Peyer's patch (tissue), 4 donors: Measurements from ENCODE around the gene MRAP. TPM values are rescaled to one million over a fixed set of nuclear protein-coding genes. Genes with fewer than 3 reads are reported as not detected.

Experiments used
- DNase-seq, 3 donors: peaks; one replicate each; pipeline ENCODE4 v3.0.0-alpha.2; 2017 to 2019
- H3K27ac ChIP-seq, 4 donors: fragments of 200-600 bp; sonication (generic); one replicate each; pipeline ENCODE4 v1.5.1; 2016 to 2019
- H3K27me3 ChIP-seq, 2 donors: fragments of 200-600 bp; sonication (generic); one replicate each; pipeline ENCODE4 v1.5.1; 2019
- H3K36me3 ChIP-seq, 3 donors: fragments of 200-600 bp; sonication (generic); one replicate each; pipeline ENCODE4 v1.5.1; 2016 to 2019
- H3K4me1 ChIP-seq, 4 donors: fragments of 200-600 bp; sonication (generic); one replicate each; pipeline ENCODE4 v1.5.1; 2016 to 2019
- H3K4me3 ChIP-seq, 4 donors: fragments of 200-600 bp; sonication (generic); 1 replicate in 3 of 4; 2 replicates in 1 of 4; pipeline ENCODE4 v1.5.1; 2016 to 2019; ENCODE audit warnings: mild to moderate bottlenecking in 1 of 4
- H3K9me3 ChIP-seq, 4 donors: fragments of 200-600 bp; sonication (generic); one replicate each; pipeline ENCODE4 v1.5.1; 2016 to 2019; ENCODE audit warnings: mild to moderate bottlenecking in 1 of 4
- CTCF ChIP-seq, 6 experiments: fragments of 450-650 bp in 4 of 6; fragments of 200-600 bp in 2 of 6; sonication (generic) in 1 of 6; IDR thresholded peaks; one replicate each; pipeline ENCODE4 v1.5.1; 2017 to 2019; ENCODE audit warnings: antibody characterized with exemption in 6 of 6, mild to moderate bottlenecking in 3 of 6, moderate library complexity in 1 of 6
- POLR2A ChIP-seq, 2 donors: fragments of 450-650 bp; IDR thresholded peaks; one replicate each; pipeline ENCODE4 v1.5.1; 2017; ENCODE audit warnings: antibody characterized with exemption in 2 of 2, mild to moderate bottlenecking in 2 of 2, moderate library complexity in 2 of 2
- total RNA-seq, 4 donors: library from RNA; depleted of rRNA; stranded (reverse); fragments of >200 nt; gene quantifications; one replicate each; pipeline ENCODE4 v1.1.0, GENCODE V29; 2016

Gene MRAP
- total RNA-seq, 4 donors from 2014 or later: not detected

- Histone ChIP-seq H3K4me3 (no peak overlapping the region), H3K27me3 (no peaks in the 10 kb centered on the region), H3K27ac (no peak overlapping the region), H3K4me1 (no peaks in the 10 kb centered on the region), H3K9me3 (no peaks in the 10 kb centered on the region), H3K36me3 (peaks cover 0 to 6% (median 0%) of the 10 kb centered on the region in 3 donors)
- no peak for DNase-seq
- TF ChIP-seq POLR2A (IDR thresholded peaks at IDR 0.05): no peak
- TF ChIP-seq CTCF (IDR thresholded peaks at IDR 0.05): no peak
Observed at GRCh38 chr21:32270748-32271147, 27.9 kb upstream of the MRAP start.

DNA sequence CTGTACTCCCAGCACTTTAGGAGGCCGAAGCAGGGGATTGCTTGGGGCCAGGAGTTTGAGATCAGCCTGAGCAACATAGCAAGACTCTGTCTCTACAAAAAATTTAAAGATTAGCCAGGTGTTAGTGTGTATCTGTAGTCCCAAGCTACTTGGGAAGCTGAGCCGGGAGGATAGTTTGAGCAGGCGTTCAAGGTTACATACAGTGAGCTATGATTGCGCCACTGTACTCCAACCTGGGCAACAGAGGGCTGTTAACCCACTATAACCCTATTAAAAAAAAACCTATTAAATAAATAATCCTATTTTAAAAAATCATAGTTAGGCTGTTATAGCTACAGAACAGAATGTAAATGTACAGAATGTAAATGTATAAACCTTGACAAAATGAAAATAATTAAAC is 22.0 kb upstream of the MRAP start:
- no peak for TF ChIP-seq CTCF (IDR thresholded peaks at IDR 0.05)
- no peak for TF ChIP-seq POLR2A (IDR thresholded peaks at IDR 0.05)
- Histone ChIP-seq H3K27me3 (no peaks in the 10 kb centered on the region), H3K4me1 (peaks cover 0 to 19% (median 13%) of the 10 kb centered on the region in 4 donors), H3K36me3 (no peaks in the 10 kb centered on the region), H3K27ac (no peak overlapping the region), H3K4me3 (no peak overlapping the region), H3K9me3 (no peaks in the 10 kb centered on the region)
- DNase-seq: no peak

DNA sequence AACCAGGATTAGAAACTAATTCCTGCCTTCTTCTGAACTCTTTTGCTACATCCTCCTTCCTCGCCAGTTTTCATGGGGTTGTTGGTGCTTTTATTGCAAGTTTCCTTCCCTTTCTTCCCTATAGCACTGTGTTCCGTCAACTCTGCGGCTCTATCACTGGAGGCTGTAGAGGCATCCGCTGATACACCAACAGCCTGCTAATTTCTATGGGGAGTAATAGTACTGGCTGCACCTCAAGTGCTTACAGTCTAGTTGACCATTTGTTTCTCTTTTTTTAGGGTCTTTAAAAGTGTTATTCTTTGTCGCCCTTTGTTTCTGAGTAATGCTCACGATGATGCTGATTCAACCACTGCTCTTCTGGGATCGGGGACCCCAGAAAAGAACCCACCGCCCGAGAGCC is 20.6 kb upstream of the MRAP start:
- Histone ChIP-seq H3K4me1 (peaks cover 0 to 19% (median 13%) of the 10 kb centered on the region in 4 donors), H3K36me3 (no peaks in the 10 kb centered on the region), H3K9me3 (no peaks in the 10 kb centered on the region), H3K27ac (peak overlapping the region in 1 of 4 donors; percentile 72), H3K4me3 (peak overlapping the region; percentile 57 to 96 (median 80)), H3K27me3 (no peaks in the 10 kb centered on the region)
- DNase-seq: no peak
- TF ChIP-seq POLR2A (IDR thresholded peaks at IDR 0.05) (no peak), CTCF (IDR thresholded peaks at IDR 0.05) (no peak)

DNA sequence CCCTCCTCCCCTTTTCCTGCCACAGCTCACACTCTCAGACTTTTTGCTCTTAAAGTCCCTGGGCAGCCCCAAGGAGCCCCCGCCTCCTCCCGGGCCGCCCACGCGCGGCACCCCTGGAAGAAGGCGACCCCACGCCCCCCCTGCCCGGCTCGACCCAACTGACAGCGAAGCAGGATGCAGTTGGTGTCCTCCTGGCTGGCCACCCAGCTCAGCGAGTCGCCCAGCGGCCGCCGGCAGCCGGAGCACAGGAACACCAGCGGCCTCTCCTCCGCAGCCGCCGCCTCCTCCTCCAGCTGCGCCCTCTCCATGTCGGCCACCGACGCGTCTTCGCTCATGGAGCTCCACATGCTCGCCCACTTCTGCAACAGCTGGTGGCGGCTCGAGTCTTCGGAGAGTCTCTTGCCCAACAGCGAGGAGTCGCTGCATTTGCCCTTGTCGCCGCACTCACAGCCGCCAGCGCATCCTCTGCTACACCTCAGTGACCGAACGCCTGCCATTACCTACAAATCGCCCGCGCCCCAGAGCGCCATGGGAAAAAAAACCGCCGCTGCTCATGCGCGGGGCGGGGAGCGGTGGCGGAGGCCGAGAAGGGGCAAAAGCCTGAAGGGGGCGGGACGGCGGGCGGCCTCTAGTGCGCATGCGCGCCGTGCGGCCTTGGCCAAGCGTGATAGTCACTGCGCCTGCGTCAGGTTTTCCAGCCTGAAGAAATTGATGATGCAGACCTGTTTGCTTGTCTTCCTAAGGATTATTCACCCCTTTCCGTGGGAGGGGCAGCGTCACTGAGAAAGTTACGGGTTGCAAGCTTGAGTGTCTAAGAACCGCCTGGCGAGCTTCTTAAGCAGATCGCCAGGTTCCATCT is 19.9 kb upstream of the MRAP start, which contains the start of gene MIS18A:
Gene MIS18A (minus strand): TSS at position 532 of the 859 bp plus-strand sequence. CDS start 35 bp downstream, at position 497.
- Histone ChIP-seq H3K9me3 (no peaks in the 10 kb centered on the region), H3K27ac (peak within 1 kb of the TSS; percentile 21 to 72 (median 48))

GRCh38 chr21:32279377-32279680 is 19.3 kb upstream of the MRAP start:
- Histone ChIP-seq H3K27ac (peak overlapping the region; percentile 21 to 72 (median 48)), H3K4me1 (peaks cover 0 to 19% (median 13%) of the 10 kb centered on the region in 4 donors), H3K9me3 (no peaks in the 10 kb centered on the region)

More for the DNA sequence above, 19.9 kb upstream of the MRAP start, which contains the start of gene MIS18A:
- peaks cover 0 to 19% (median 13%) of the 10 kb centered on the region in 4 donors for H3K4me1 ChIP-seq
- DNase-seq: peak; percentile 87 to 98 (median 97)
- TF ChIP-seq CTCF (IDR thresholded peaks at IDR 0.05): no peak
- peak in 1 of 2 donors; percentile 49 for TF ChIP-seq POLR2A (IDR thresholded peaks at IDR 0.05)
- H3K27me3 ChIP-seq: no peaks in the 10 kb centered on the region
- H3K36me3 ChIP-seq: no peaks in the 10 kb centered on the region
- H3K4me3 ChIP-seq: peak within 1 kb of the TSS; percentile 57 to 96 (median 80)

More at GRCh38 chr21:32279377-32279680, 19.3 kb upstream of the MRAP start:
- DNase-seq: no peak
- H3K27me3 ChIP-seq: no peaks in the 10 kb centered on the region
- peak overlapping the region; percentile 57 to 96 (median 80) for H3K4me3 ChIP-seq
- no peak for TF ChIP-seq CTCF (IDR thresholded peaks at IDR 0.05)
- TF ChIP-seq POLR2A (IDR thresholded peaks at IDR 0.05): no peak
- H3K36me3 ChIP-seq: no peaks in the 10 kb centered on the region
